GM10248 (cell line): ENCODE measurements around the gene ZBED5.
"Not testable (repeated sequence)": the region's sequence is repeated elsewhere in the genome, so short reads cannot be mapped to it uniquely, and the experiment has no call there.

Experiments used
- CTCF ChIA-PET: fragments of 300-600 bp; sonication (Branson Sonifier 250); formaldehyde crosslinking; extraction: SDS; loops from one replicate; lab custom pipeline; 2021; ENCODE audit warnings: antibody characterized with exemption; lab: Yijun Ruan, JAX
- POLR2A ChIA-PET: fragments of 350-650 bp; sonication (Branson Sonifier 250); formaldehyde crosslinking; extraction: SDS; loops from one replicate; lab custom pipeline; 2020; ENCODE audit warnings: antibody characterized with exemption; lab: Yijun Ruan, JAX
- DNase-seq: peaks from one replicate; pipeline ENCODE4 v3.0.0; 2012; ENCODE audit errors: extremely low spot score
- CTCF ChIP-seq: IDR thresholded peaks from 2 replicates; pipeline ENCODE4 v1.5.1; 2012; ENCODE audit warnings: mild to moderate bottlenecking, low read depth; ENCODE audit errors: extremely low read depth, missing control alignments, control extremely low read depth

The ZBED5 gene

DNA sequence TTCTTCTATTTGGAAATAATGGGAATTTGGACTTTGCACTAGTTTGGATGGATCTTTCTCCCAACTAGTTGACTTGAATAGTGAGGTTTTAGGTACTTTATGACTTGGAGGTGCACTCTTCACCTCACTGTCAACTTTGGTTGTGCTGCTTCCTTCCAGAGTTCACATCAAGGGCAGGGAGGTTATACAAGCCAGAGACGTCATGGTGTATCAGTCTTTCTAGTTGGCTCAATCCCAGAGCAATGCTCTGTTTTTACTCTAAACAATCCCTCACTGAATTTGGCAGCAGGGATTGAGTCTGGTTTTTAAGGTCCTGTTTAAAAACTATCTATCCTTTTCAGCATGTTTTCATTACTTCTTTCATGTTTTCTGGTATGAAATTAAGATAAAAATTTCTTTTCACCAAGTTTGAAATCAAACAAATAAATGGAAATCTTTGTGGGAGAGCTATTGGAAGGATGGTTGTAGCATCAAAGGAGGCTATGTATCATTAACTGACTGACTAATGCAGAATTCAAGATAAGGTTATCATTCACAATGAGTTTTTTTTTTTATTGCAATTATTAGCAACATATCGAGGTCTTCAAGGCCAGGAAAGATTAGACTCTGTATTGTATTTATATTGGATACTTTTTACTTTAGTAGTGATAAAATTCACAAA is 28.0 kb upstream of the ZBED5 start:
- ChIA-PET CTCF (interaction anchor here (1.0 to 1.4 kb wide), 2 partner anchors 60 to 93 kb away, joined by 3 read pairs; no protein-coding TSS in a partner anchor), POLR2A (no interaction called here)
- TF ChIP-seq CTCF: no peak
- no peak for DNase-seq

DNA sequence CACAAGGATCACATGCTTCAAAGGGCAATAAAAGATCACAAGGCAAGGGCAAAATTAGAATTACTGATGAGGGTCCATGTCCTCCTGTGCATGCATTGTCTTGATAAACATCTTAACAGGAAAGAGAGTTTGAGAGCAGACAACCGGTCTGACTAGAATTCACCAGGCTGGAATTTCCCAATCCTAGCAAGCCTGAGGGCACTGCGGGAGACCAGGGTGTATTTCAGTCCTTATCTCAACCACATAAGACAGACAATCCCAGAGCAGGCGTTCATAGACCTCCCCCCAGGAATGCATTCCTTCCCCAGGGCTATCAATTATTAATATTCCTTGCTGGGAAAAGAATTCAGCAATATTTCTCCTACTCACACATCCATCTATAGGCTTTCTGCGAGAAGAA is 26.4 kb upstream of the ZBED5 start:
- CTCF ChIA-PET: interaction anchor here (1.0 kb wide), 1 partner anchor 14 kb away, joined by 3 read pairs; no protein-coding TSS in a partner anchor
- POLR2A ChIA-PET, DNase-seq: not testable (repeated sequence)

GRCh38 chr11:10881892-10882291 is 24.0 kb upstream of the ZBED5 start:
- DNase-seq: no peak
- ChIA-PET POLR2A (no interaction called here), CTCF (no interaction called here)
- TF ChIP-seq CTCF: no peak

DNA sequence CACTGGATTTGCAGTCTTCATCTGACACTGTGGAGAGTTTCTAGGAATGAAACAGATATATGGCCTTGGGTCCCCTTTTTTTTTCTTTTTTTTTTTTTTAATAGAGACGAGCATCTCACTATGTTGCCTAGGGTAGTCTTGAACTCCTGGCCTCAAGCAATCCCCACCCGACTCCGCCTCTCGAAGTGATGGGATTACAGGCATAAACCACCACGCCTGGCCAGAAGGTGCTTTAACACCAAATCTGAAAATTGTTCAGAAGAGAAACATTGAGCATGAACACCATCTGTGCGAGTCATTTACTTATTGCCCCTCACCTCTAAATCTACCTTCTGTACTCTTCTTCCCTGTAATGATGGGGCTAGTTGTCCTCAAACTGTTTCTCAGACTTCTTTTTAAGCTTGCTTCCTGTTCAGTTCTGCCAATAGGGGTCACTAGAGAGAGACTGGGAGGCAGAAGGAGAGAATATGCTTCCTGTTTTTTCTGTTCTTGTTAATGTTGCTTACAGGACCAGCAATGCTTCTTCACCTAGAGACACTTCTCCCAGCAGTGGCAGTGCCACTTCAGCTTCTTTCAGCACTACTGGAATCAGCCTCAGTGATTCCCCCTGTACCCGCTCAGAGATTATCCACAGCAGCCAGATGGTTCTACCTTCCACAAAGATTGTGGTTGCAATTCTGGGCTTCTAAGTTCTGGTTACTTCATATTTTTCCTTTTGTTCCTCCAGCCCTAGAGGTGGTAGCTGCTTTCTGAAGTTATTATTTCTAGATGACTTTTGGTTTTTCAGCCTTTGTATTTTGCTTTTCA is 20.8 kb upstream of the ZBED5 start:
- peak; percentile 39 for DNase-seq
- POLR2A ChIA-PET: no interaction called here
- CTCF ChIA-PET: interaction anchor here (1.0 to 1.9 kb wide), 10 partner anchors 8 to 143 kb away, joined by 3 to 8 read pairs (median 4); partner anchors contain the start of gene ZBED5
- TF ChIP-seq CTCF: peak; percentile 38

DNA sequence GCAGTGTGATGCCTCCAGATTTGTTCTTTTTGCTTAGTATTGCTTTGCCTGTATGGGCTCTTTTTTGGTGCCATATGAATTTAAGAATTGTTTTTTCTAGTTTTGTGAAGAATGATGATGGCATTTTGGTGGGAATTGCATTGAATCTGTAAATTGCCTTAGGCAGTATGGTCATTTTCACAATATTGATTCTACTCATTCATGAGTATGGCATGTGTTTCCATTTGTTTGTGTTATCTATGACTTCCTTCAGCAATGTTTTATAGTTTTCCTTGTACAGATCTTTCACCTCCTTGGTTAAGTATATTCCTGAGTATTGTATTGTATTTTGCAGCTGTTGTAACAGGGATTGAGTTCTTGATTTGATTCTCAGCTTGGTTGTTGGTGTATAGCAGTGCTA is 18.3 kb upstream of the ZBED5 start:
- DNase-seq: no peak
- no peak for TF ChIP-seq CTCF
- ChIA-PET CTCF (no interaction called here), POLR2A (no interaction called here)

GRCh38 chr11:10875430-10876021 is 17.7 kb upstream of the ZBED5 start:
- no peak for TF ChIP-seq CTCF
- POLR2A ChIA-PET: no interaction called here
- CTCF ChIA-PET: interaction anchor here (0.9 kb wide), 1 partner anchor 83 kb away, joined by 3 read pairs; no protein-coding TSS in a partner anchor
- no peak for DNase-seq

- DNase-seq: no peak
- CTCF ChIA-PET: no interaction called here
- no peak for TF ChIP-seq CTCF
- POLR2A ChIA-PET: no interaction called here
Observed at GRCh38 chr11:10872097-10872496, 14.2 kb upstream of the ZBED5 start.
